Panc1 (cell line): ENCODE data around the gene ACKR4. TPM values are rescaled to one million over a fixed set of nuclear protein-coding genes. Genes with fewer than 3 reads are reported as not detected.

Experiments used
- ATAC-seq: fragments of 200-7000 bp; cut with Tn5 transposase; 2 replicates; pipeline ENCODE4 v1.9.1; 2020; ENCODE audit warnings: mild to moderate bottlenecking, moderate library complexity
- BruUV-seq: library from RNA; stranded (reverse); fragments of 400-500 nt; replicated peaks from 2 replicates; lab custom pipeline; 2021; lab: Mats Ljungman, UMichigan
- CTCF ChIA-PET: fragments of 300-600 bp; sonication (Branson Sonifier 250); formaldehyde crosslinking; loops from one replicate; lab custom pipeline; 2022; ENCODE audit warnings: antibody characterized with exemption; lab: Charles Lee
- POLR2A ChIA-PET: fragments of 300-600 bp; sonication (Branson Sonifier 250); formaldehyde crosslinking; loops from one replicate; lab custom pipeline; 2022; ENCODE audit warnings: antibody characterized with exemption; lab: Charles Lee
- DNase-seq: peaks from one replicate; pipeline ENCODE4 v3.0.0-alpha.2; 2010; ENCODE audit warnings: low read depth, low spot score
- H3K27ac ChIP-seq: 2 replicates; pipeline ENCODE4 v1.5.1; 2011; ENCODE audit warnings: mild to moderate bottlenecking, low read length, inconsistent platforms
- H3K27me3 ChIP-seq: fragments of 200-500 bp; sonication (Bioruptor generic); 2 replicates; pipeline ENCODE4 v1.6.0; 2014; ENCODE audit warnings: low read length, inconsistent platforms; ENCODE audit not compliant: control insufficient read depth, insufficient read depth
- H3K36me3 ChIP-seq: fragments of 200-500 bp; sonication (Bioruptor generic); 2 replicates; pipeline ENCODE4 v1.5.1; 2014; ENCODE audit warnings: inconsistent platforms, mild to moderate bottlenecking, low read length, moderate library complexity; ENCODE audit not compliant: control insufficient read depth, insufficient read depth
- H3K4me1 ChIP-seq: 2 replicates; pipeline ENCODE4 v1.5.1; 2011; ENCODE audit warnings: inconsistent platforms, mild to moderate bottlenecking, low read length, moderate library complexity; ENCODE audit not compliant: control insufficient read depth, insufficient read depth
- H3K4me3 ChIP-seq, 2 experiments: 2 replicates each; pipeline ENCODE4 v1.5.1; 2011 to 2012; ENCODE audit warnings: low read depth in 2 of 2, low read length in 2 of 2, mild to moderate bottlenecking in 2 of 2, inconsistent platforms in 1 of 2, moderate library complexity in 1 of 2
- H3K9me3 ChIP-seq: fragments of 200-500 bp; sonication (Bioruptor generic); 2 replicates; pipeline ENCODE4 v1.5.1; 2014; ENCODE audit warnings: low read depth, mild to moderate bottlenecking, inconsistent platforms, low read length, moderate library complexity; ENCODE audit not compliant: control insufficient read depth, insufficient read depth
- CTCF ChIP-seq: fragments of 450-650 bp; IDR thresholded peaks from 2 replicates; pipeline ENCODE4 v1.5.1; 2017; ENCODE audit warnings: mild to moderate bottlenecking
- POLR2AphosphoS5 ChIP-seq: IDR thresholded peaks from 2 replicates; pipeline ENCODE4 v1.6.1; 2012; ENCODE audit warnings: mild to moderate bottlenecking, low read depth, low read length, moderate library complexity
- SIN3A ChIP-seq: IDR thresholded peaks from 2 replicates; pipeline ENCODE4 v1.6.1; 2012; ENCODE audit warnings: low read depth, mild to moderate bottlenecking, low read length, moderate library complexity, borderline replicate concordance; ENCODE audit not compliant: insufficient read depth
- TCF7L2 ChIP-seq: IDR thresholded peaks from 2 replicates; pipeline ENCODE4 v1.6.1; 2011; ENCODE audit warnings: mild to moderate bottlenecking, low read depth, low read length, inconsistent platforms
- in situ Hi-C: cut with HindIII; loops from 2 replicates; pipeline ENCODE4 v1.10.0; 2016; ENCODE audit warnings: low sequenced_read_pairs, low pct_unique_long_range_greater_than_20kb
- intact Hi-C: fragments of 100-400 bp; cut with micrococcal nuclease; formaldehyde crosslinking; loops from one replicate; pipeline ENCODE4 v1.10.0; 2022; ENCODE audit not compliant: unreplicated experiment
- total RNA-seq: library from RNA; stranded (reverse); gene quantifications from one replicate; pipeline ENCODE4 v1.2.1, GENCODE V29; 2021; ENCODE audit not compliant: unreplicated experiment
- TF ChIP-seq, protein P1 (sequence below), 2 experiments: IDR thresholded peaks; 2 replicates each; pipeline ENCODE4 v1.6.1; 2011 to 2012; ENCODE audit warnings: low read depth in 2 of 2, control low read depth in 1 of 2, low read length in 1 of 2, mild to moderate bottlenecking in 1 of 2, moderate library complexity in 1 of 2; ENCODE audit not compliant: insufficient read depth in 1 of 2

The ACKR4 gene
- total RNA-seq, 1 experiment from 2014 or later, result not detected

DNA sequence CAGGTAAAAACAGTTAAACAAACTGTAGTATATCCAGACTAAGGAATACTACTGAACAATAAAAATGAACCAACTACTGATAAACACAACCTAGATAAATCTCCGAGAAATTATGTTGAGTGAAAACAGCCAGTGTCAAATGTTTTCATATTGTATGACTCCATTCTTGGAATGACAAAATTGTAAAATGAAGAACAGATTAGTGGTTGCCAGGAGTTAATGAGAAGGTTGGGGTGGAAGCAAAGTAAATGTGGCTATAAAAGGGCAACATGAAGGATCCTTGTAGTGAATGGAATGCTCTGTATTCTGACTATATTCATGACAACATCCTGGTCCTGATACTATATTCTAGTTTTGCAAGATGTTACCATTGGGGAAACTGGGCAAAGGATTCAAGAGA is 27.5 kb upstream of the ACKR4 start:
- ChIA-PET CTCF (no interaction called here), POLR2A (no interaction called here)
- intact Hi-C loops (loop anchor here (1.0 kb wide), 1 partner anchor 21 kb away; no protein-coding TSS in a partner anchor), in situ Hi-C loops (no loop called here)
- Histone ChIP-seq H3K9me3 (no peaks in the 10 kb centered on the region), H3K36me3 (no peaks in the 10 kb centered on the region), H3K27ac (no peak overlapping the region), H3K4me1 (no peaks in the 10 kb centered on the region), H3K27me3 (no peaks in the 10 kb centered on the region), H3K4me3 (no peak overlapping the region)
- no peak for ATAC-seq
- no peak for DNase-seq
- TF ChIP-seq CTCF (no peak), SIN3A (no peak), TCF7L2 (no peak), POLR2AphosphoS5 (no peak)
- TF ChIP-seq, protein P1, sequence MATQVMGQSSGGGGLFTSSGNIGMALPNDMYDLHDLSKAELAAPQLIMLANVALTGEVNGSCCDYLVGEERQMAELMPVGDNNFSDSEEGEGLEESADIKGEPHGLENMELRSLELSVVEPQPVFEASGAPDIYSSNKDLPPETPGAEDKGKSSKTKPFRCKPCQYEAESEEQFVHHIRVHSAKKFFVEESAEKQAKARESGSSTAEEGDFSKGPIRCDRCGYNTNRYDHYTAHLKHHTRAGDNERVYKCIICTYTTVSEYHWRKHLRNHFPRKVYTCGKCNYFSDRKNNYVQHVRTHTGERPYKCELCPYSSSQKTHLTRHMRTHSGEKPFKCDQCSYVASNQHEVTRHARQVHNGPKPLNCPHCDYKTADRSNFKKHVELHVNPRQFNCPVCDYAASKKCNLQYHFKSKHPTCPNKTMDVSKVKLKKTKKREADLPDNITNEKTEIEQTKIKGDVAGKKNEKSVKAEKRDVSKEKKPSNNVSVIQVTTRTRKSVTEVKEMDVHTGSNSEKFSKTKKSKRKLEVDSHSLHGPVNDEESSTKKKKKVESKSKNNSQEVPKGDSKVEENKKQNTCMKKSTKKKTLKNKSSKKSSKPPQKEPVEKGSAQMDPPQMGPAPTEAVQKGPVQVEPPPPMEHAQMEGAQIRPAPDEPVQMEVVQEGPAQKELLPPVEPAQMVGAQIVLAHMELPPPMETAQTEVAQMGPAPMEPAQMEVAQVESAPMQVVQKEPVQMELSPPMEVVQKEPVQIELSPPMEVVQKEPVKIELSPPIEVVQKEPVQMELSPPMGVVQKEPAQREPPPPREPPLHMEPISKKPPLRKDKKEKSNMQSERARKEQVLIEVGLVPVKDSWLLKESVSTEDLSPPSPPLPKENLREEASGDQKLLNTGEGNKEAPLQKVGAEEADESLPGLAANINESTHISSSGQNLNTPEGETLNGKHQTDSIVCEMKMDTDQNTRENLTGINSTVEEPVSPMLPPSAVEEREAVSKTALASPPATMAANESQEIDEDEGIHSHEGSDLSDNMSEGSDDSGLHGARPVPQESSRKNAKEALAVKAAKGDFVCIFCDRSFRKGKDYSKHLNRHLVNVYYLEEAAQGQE (IDR thresholded peaks at IDR 0.05; ENCODE audit: insufficient read depth in 1 of 2, low read depth in 2 of 2, low read length in 1 of 2), result no peak
- BruUV-seq, result no TSS peak

DNA sequence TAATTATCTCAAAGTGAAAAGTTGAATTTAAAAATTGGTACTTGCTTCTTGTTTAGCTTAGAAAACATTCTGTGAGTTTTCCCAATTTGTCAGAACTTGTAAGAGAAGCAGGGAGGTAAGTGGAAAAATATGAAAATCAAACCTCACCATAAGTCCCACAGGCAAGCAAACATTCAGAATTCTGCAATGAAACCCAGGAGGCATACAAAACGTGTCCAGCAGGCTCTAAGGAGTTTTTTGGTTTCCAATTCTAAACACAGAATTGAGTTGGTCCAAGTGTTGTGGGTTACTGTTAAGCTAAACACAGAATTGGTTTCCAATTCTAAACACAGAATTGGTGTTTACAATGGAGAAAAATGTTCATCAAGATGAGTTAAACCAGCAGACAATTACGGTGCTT is 27.1 kb upstream of the ACKR4 start:
- POLR2A ChIA-PET, result no interaction called here
- BruUV-seq, result no TSS peak
- no peak overlapping the region for H3K27ac ChIP-seq
- no peaks in the 10 kb centered on the region for H3K4me1 ChIP-seq
- ATAC-seq (no peak), DNase-seq (no peak)
- intact Hi-C loops, result no loop called here
- TF ChIP-seq POLR2AphosphoS5 (no peak), TCF7L2 (no peak), CTCF (no peak)
- CTCF ChIA-PET, result no interaction called here
- H3K27me3 ChIP-seq, result no peaks in the 10 kb centered on the region
- no peak overlapping the region for H3K4me3 ChIP-seq
- no peaks in the 10 kb centered on the region for H3K36me3 ChIP-seq
- H3K9me3 ChIP-seq, result no peaks in the 10 kb centered on the region
- in situ Hi-C loops, result no loop called here

- no peak overlapping the region for H3K27ac ChIP-seq
- POLR2A ChIA-PET, result no interaction called here
These were observed 23.3 kb upstream of the ACKR4 start for GRCh38 chr3:132573797-132574211.

More at GRCh38 chr3:132573797-132574211, 23.3 kb upstream of the ACKR4 start:
- H3K36me3 ChIP-seq, result no peaks in the 10 kb centered on the region
- no peak for TF ChIP-seq CTCF
- TF ChIP-seq, protein P1 (IDR thresholded peaks at IDR 0.05; ENCODE audit: insufficient read depth in 1 of 2, low read depth in 2 of 2, low read length in 1 of 2), result no peak
- no peak for TF ChIP-seq TCF7L2
- TF ChIP-seq POLR2AphosphoS5, result no peak
- no peak for TF ChIP-seq SIN3A
- DNase-seq (no peak), ATAC-seq (no peak)
- CTCF ChIA-PET, result no interaction called here
- no peak overlapping the region for H3K4me3 ChIP-seq
- intact Hi-C loops (no loop called here), in situ Hi-C loops (no loop called here)
- H3K27me3 ChIP-seq, result no peaks in the 10 kb centered on the region
- no peaks in the 10 kb centered on the region for H3K9me3 ChIP-seq
- H3K4me1 ChIP-seq, result no peaks in the 10 kb centered on the region
- no TSS peak for BruUV-seq
